MM.1S (cell line): ENCODE measurements around the gene MGAT5.

Source experiments
- CTCF ChIP-seq: fragments of 300-600 bp; sonication (generic); IDR thresholded peaks from 2 replicates; pipeline ENCODE4 v1.5.1; 2016; ENCODE audit warnings: antibody characterized with exemption, low read length, mixed read lengths
- EZH2 ChIP-seq: fragments of 300-600 bp; sonication (generic); optimal IDR thresholded peaks from 2 replicates; pipeline ENCODE3; 2017; ENCODE audit warnings: low read depth, mild to moderate bottlenecking, antibody characterized with exemption, low read length, mixed read lengths
- EZH2phosphoT487 ChIP-seq: fragments of 300-600 bp; sonication (generic); IDR thresholded peaks from 2 replicates; pipeline ENCODE4 v1.6.1; 2018; ENCODE audit warnings: antibody characterized with exemption, low read length

DNA sequence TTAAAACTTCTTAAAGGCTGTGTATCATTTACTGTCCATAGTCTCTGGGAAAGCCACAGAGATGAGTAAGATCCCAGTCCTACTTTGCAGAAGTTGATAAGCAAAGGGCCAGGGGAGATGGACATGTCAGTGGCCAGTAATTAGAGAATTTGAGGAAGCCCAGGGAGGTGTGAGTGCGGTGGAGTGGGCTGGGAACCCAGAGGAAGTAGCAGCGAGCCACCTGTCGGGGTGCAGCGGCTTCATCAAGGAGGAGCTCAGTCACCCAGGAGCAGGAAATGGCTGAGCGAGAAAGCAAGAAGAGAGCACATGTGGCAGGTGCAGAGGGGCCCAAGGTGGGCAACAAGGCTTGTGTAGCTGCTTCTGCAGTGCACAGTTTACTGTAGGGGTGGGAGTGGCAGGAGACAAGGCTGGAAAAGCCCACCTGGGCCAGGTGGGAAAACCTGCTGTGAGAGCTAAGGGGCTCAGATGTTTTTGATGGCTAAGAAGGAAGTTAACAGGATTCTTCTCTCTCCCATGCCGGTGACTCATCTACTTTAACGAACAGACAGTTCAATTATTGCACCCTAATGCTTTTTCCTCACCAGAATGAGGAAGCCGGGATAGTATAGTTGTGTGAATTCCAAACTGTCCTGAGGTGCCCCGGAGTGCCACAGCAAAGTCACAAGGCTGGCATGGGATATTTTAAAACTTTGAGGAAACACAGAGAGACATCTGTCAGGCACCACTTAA lies 34.8 kb upstream of the MGAT5 start:
- TF ChIP-seq CTCF (no peak), EZH2 (no peak), EZH2phosphoT487 (no peak)
